ENCODE results near the gene CDHR2. TPM values are rescaled to one million over a fixed set of nuclear protein-coding genes. Genes with fewer than 3 reads are reported as not detected.

Gene CDHR2
- total and polyA plus RNA-seq, 2 donors (not counting 3 experiments of a cell fraction or from before 2014, with no cell fraction given) = not detected

GRCh38 chr5:176626876-176627236 lies 77.7 kb downstream of the CDHR2 start:
- no peaks in the 10 kb centered on the region for H3K79me2 ChIP-seq (ENCODE audit: control insufficient read depth, insufficient read depth, low read length)
- no peak for FAIRE-seq
- peaks cover 47 to 53% of the 10 kb centered on the region in 2 experiments for H3K27me3 ChIP-seq (ENCODE audit: control insufficient read depth in 2 of 2, insufficient read depth in 2 of 2, low read length in 2 of 2)
- no peaks in the 10 kb centered on the region for H3K9me1 ChIP-seq (replicated peaks; ENCODE audit: control insufficient read depth, extremely low read depth, insufficient read depth, low read length)
- no peak overlapping the region for H3K4me3 ChIP-seq (replicated peaks in 1 of 3; ENCODE audit: insufficient read depth in 1 of 3, low read depth in 1 of 3, low read length in 3 of 3)
- TF ChIP-seq GATA2 (IDR thresholded peaks at IDR 0.05; ENCODE audit: insufficient read depth, insufficient read length, low read depth, low read length) (no peak), POLR2A (IDR thresholded peaks at IDR 0.05; ENCODE audit: low read depth, low read length) (no peak), CTCF (IDR thresholded peaks at IDR 0.05; ENCODE audit: extremely low read depth in 1 of 2, insufficient read depth in 1 of 2, low read depth in 1 of 2, low read length in 2 of 2) (no peak), JUN (IDR thresholded peaks at IDR 0.05; ENCODE audit: borderline replicate concordance, insufficient read depth, insufficient read length, low read depth) (no peak), FOS (IDR thresholded peaks at IDR 0.05; ENCODE audit: borderline replicate concordance, insufficient read depth, low read length) (no peak), MYC (IDR thresholded peaks at IDR 0.05; ENCODE audit: low read depth, low read length) (no peak), MAX (IDR thresholded peaks at IDR 0.05; ENCODE audit: insufficient read depth, insufficient read length) (no peak), EZH2 (IDR thresholded peaks at IDR 0.05; ENCODE audit: borderline replicate concordance, low read depth, low read length, severe bottlenecking) (no peak), POLR2AphosphoS5 (IDR thresholded peaks at IDR 0.05; ENCODE audit: insufficient read depth, low read depth, low read length) (no peak)
- H3K9ac ChIP-seq (replicated peaks; ENCODE audit: extremely low read depth, insufficient read depth, low read length) = no peak overlapping the region
- H4K20me1 ChIP-seq (replicated peaks; ENCODE audit: control insufficient read depth, extremely low read depth, insufficient read depth, low read length) = no peaks in the 10 kb centered on the region
- no peak overlapping the region for H2AFZ ChIP-seq (ENCODE audit: low read depth, low read length)
- intact Hi-C loops (cut with micrococcal nuclease) = no loop called here
- no peak overlapping the region for H3K27ac ChIP-seq (ENCODE audit: insufficient read depth, low read depth, low read length)
- no peaks in the 10 kb centered on the region for H3K36me3 ChIP-seq (ENCODE audit: control insufficient read depth in 2 of 2, extremely low read depth in 1 of 2, insufficient read depth in 2 of 2, low read length in 2 of 2)
- no peaks in the 10 kb centered on the region for H3K9me3 ChIP-seq (replicated peaks; ENCODE audit: control insufficient read depth, insufficient read depth, low read length)
- ChIA-PET CTCF (no interaction called here), POLR2A (no interaction called here)
- no TSS peak for BruUV-seq (replicated peaks)
- no peaks in the 10 kb centered on the region for H3K4me1 ChIP-seq (ENCODE audit: control insufficient read depth, extremely low read depth, insufficient read depth, low read length)
- dilution Hi-C loops (cut with MboI; ENCODE audit: extremely low pct_ligation_motif_present, low sequenced_read_pairs) = no loop called here
- no peak for DNase-seq (ENCODE audit: low read depth, low spot score)
- no peak overlapping the region for H3K4me2 ChIP-seq (ENCODE audit: insufficient read depth, low read length)

Data from endothelial cell of umbilical vein (primary cell).